Activated CD8-positive, alpha-beta memory T cell treated with anti-CD3 and anti-CD28 coated beads for 24 hours (primary cell): ENCODE data around the gene HOTAIR.

Experiments used
- DNase-seq: peaks from one replicate; pipeline ENCODE4 v3.0.0-alpha.2; 2020

HOTAIR gene

DNA sequence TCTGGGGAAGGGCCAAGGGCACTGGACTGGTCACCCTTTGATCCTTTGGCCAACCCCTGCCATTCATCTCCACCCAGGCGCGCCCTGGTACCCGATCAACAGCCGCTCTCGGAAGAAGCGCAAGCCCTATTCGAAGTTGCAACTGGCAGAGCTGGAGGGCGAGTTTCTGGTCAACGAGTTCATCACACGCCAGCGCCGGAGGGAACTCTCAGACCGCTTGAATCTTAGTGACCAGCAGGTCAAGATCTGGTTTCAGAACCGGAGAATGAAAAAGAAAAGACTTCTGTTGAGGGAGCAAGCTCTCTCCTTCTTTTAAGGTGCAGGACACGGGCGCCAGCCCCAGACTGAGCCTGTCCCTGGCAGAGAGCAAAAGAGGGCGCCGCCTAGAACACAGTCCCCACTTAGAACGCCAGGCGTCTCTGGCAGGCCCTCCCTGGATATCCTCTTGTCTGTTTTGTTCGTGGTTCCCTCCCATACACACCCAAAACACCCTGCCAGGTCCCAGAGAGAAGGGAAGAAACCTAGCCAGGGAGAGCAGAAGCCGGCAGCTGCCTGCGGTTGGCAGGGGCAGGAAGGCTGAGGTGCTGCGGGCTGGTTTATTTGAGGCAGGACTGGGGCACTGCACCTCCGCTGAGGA lies 18.4 kb downstream of the HOTAIR start:
- DNase-seq = no peak

DNA sequence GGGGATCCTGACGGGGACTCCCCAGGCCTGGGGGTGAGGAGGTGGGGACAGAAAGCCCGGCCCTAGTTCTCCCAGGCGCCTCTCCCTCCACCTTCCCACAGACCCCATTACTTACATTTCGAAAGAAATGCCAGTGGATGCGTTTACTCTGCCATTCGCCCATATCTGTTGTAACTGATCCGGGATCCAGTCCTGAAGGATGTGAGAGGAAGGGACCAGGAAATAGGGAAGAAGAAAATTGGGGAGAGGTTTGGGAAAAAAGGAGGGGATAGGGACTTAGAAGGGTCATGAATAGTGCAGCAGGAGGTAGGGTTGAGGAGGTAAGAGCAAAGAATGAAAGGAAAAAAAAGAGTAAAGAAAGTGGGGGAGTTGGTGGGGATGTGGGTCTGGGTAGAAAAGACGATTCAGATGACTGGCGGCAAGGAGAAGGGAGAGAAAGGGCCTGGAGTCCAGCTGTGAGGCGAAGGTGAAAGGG lies 18.9 kb downstream of the HOTAIR start:
- no peak for DNase-seq

DNA sequence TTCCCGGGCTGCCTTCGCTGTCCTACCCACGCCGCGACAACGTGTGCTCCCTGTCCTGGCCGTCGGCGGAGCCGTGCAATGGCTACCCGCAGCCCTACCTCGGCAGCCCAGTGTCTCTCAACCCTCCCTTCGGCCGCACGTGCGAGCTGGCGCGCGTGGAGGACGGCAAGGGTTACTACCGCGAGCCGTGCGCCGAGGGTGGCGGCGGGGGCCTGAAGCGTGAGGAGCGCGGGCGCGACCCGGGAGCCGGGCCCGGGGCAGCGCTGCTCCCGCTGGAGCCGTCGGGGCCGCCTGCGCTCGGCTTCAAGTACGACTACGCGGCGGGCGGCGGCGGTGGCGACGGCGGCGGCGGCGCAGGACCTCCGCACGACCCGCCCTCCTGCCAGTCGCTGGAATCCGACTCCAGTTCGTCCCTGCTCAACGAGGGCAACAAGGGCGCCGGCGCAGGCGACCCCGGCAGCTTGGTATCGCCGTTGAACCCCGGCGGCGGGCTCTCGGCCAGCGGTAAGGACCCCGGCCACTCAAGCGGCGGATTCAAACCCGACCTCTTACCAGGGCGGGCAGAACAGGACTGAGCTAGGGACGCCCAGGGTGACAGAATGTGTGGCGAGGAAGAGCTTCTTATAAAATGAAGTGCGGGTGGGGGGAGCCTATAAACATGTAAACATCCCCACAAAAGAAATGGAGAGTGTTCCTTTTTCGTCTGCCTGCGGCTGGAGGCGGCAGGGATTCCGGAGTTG lies 19.5 kb downstream of the HOTAIR start:
- no peak for DNase-seq

DNA sequence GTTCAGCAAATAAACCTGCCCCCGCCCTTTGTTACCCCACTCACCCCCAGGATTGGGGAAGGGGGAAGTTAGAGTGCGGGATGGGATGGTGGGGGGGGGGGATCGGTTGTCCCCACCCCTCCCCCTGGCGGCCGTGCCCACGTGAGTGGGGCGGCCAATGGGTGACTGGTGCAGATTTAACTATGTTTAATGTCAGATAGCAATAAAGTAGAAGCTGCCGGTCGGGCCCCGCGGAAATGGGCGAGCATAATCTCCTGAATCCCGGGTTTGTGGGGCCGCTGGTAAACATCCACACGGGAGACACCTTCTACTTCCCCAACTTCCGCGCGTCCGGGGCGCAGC lies 20.1 kb downstream of the HOTAIR start, which contains the start of gene HOXC12:
HOXC12 (plus strand) TSS at position 210 of the 342 bp plus-strand sequence; CDS start at position 237, 27 bp downstream.
- no peak for DNase-seq

DNA sequence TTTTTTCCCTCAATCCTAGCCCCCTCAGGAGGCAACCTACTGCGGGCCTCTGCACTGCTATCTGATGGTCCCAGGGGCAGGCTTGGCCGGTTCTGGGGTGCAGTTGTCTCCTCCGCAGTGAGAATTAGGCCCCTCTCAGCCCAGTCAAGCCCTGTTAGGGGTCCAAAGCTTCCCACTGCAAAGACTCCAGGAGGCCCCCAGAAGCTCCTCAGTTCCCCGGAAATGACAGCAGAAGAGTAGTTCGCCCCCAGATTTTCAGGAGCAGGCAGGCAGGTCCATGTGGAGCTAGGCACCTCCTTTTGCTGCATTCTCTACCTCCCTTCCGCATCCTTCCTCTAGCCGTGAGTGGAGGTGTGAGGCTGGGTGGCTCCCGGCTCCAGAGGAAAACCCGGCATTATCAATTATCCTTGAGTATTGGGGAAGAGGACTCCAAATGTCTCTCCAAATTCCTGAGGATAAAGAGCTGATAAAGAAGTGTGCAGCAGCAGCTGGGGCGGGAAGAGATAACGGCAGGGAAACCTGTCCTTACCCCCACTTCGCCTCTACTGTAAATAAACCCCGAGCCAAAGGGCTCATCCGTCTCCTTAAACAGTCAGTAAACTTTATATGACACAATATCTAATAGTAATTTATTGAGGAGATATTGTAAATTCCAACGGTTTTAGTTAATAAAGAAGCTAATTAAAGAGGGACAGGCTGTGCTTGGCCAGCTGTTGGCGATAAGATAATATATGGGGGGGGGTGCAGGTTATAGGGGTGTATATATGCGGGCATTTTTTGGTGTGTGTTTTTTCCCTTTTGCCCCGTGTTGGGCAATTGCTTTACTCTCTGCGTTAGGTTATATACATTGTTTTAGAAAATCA lies 20.7 kb downstream of the HOTAIR start:
- no peak for DNase-seq

DNA sequence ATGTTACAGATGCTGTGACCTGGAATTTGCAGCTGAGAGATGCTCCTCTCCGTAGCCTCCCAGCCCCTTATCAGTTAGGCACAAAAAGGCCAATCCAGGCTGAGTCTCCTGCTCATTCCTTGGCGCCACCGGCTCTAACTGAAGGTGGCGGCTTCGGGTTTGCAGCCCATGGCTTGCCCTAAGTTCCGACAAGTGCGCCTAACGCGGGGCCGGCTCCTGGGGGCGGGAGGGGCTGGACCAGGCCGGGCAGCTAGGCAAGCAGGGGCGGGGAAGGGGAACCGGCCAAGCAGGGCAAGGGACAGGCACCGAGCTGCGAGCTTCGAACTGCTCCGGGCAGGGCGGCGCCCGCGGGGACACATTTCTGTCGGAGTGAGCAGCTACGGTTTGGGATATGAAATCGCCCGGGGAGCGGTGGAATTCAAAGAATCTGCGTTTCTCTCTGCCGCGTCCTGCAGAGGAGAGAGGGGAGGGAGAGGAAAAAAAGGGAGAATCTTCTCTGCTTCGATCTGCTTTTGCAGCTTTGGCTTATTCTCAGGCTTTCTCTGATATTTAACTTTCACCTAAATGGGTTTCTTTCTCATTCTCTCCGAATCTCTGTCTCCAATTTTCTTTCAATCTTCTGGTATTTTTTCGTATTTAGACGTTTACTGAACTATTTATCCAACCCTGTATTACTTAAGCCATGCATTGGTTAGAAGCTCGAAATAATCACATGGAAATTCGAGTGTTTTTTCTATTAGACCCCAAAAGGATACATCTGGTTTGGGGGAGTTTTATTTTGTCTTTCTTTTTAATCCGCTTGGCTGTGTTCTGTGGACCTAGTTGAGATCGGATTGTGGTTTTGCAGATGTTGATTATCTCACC lies 21.7 kb downstream of the HOTAIR start:
- DNase-seq = no peak

DNA sequence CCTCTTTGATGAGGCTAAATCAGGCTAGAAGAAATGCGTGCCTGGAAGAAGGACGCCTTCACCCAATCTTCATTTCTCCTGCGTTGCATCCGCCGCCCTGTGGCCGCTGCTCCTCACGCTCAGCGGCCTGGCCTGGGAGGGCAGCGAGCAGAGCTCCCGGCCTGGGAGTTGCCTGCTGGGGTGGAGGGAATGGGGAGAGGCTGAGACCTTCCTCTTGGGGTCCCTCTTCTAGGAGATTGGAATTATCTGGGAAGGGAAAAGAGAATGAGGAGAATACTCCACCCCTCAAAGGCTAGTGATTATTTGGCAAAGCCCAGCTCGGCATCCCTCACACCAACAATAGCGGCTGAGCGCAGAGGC lies 22.4 kb downstream of the HOTAIR start:
- no peak for DNase-seq

DNA sequence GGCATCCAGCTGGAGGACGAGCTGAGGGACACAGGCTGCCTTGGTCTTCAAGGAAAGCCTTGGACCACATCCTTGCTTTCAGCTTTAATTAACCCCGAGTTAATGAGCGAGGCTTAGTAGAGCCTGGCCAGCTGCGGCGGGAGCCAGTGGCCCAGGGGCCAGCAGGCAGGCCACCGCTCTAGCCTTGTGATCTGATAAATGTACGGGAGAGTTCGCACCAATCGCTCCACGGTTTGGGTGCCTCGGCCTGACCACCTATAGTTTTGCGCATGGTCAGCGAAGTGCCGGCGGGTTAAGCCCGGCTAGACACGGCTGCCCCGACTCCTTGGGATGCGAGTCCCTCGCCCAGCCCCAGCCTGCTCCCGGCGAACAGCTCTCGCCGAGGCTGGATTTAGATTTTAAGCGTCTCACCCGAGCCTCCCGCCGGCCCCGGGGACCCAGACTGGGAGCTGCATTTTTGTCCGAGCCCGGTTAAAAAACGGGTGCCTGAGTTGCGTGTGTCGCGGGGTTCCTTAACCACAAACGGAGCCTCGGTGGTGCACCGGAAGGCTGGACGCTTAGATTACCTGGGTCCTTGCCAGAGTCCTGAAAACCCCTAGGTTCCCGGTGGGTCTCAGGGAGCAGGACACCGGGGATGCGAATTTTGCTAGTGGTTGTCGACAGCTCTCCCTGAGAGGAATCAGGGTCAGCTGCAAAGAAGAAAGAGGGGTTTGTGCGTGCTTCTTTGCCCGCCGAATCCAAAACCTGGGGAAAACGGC lies 23.0 kb downstream of the HOTAIR start:
- DNase-seq = no peak

DNA sequence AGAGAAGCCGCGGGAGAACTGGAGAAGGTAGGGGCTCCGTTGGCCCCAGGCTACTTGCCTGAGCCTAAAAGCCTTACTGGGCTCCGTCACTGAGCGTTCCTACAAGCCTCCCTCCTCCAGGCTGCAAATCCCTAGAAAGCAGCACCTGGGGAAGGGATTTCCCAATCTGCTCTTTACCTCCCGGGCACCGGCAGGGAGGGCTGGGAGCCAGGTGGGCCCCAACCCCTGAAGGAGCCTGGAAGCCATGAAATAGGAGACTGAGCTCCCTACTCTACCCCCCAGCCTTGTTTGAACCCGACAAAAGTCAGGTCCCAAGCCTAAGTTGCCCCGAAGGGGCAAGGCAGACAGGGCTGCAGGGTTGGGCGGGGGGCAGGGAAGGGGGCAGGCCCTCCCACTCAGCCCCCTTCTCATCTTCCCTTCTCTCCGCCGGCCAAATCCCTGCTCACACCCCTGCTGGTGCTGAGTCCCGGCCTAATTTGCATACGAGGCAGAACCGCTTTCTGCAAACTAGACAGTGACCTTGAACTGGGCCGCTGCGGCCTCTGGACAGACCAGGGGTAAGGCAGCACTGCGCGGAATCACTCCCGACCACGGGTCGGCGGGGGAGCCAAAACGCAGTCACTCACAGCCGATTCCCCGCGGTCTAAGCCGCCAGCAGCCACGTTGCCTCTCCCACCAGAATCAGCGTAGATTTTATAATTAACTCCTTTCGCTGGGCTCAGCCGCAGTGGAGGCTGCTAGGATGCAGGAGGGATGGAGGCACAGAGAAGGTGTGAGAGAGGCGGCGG lies 23.8 kb downstream of the HOTAIR start:
- DNase-seq = no peak

DNA sequence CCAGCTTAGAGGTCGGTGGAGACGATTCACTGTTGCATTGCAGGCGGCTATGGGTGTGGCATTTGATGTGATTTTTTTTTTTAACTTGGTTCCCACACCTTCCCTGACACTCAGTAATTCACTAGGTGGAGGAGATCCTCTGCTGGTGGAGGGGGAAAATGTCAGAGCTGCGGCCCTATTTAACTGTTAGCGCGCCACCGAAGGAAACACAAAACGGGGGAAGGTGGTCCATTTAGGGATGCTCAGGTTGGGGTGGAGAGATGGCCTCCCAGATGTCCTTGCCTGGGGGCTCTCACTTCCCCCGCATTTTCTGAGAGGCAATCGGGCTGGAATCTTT lies 24.3 kb downstream of the HOTAIR start:
- DNase-seq = no peak

DNA sequence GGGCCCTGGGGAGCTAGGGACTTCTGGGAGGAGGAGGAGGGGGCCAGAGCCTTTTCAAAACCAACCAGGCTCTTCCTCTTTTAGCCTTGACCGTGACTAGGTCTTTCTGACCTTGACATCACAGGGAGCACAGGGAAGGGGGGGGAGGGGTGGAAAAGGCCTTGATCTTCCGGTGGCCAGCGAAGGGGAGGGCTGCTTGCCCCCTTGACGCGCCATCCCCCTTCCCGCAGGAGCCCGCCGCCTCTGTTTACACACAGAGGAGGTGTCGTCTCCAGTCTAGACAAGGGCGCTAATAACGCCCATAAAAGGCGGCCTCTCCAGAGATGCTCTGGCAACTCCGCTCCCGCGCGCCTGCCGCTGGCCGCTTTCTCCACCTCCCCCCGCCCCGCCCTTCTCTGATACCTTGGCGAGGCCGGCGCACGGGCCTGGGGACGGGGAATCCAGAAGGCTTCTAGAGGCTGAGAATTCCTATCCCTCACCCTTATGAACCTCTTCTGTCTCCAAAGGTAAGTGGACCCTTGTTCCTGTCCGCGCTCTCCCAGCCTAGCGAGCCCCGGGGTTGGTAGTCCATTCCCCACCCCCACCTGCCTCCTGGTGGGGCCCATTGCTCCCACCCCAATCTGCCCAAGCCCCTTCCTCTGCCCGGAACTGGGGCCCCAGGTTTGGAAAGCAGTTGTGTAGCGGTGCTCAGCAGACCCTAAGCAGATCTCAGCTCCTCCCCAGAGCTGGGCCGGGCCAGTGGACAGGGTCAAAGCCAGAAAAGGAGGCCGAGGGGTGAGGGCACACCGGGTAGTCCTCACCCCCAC lies 24.9 kb downstream of the HOTAIR start:
- DNase-seq = no peak

DNA sequence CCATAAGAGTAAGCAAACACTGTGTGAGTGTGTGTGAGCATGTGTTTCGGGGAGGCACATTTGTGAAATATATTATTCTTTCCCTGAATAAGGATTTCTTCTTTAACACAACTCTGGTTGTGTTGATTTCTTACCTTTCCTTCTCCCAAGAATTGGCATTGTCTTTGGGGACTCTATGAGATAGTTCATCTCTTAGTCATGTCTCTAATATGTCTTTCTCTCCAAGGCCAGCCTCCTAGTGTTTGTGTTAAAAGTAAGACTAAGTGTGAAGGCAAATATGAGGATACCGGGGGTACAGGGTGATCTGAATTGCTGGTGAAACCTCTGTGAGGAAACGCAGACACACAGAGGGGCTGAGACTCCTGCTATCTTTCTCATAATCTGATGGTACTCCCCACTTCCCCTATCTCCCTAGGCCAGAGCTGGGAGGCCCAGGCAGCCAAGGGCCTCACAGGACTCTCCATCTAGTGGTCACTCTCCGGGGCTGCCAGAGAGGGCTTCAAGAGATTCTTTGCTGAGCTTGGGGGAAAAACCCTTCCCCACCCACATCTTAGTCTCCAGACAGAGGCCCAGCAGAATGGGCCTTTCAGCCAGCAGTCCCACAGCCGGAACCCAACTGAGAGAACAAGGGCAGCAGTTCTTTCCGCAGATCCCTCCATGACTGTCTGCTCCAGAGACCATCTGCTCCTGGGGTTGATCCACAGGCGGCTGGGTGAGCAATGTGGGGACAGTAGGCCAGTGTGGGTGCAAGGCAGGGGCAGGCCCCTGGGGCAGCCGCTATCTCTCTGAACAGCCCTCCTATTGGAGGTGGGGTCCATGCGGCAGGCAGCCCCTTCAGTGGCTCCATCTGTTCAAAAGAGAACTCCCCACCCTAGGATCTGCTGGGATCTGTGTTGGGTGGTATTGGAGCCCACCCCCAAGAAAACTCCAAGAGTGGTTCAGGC lies 25.8 kb downstream of the HOTAIR start:
- DNase-seq = no peak

DNA sequence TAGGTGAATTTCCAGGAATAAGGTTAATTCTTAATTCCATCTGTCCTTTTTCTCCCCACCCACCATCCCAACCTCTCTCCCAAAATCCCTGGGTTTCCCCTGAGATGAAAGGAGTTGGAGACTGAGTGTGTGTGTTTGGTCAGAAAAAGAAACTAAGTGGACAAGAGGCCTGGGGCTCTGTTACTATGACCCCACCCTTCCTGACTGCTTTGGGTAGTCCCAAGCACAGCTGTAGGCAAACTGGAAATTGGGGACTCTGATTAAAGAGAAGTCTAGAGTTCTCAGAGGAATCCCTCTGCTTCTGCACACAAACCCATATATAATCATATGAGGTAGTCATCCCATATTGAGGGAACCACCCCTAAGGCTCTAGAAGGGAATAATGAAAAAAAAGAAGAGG lies 27.0 kb downstream of the HOTAIR start:
- DNase-seq = no peak

DNA sequence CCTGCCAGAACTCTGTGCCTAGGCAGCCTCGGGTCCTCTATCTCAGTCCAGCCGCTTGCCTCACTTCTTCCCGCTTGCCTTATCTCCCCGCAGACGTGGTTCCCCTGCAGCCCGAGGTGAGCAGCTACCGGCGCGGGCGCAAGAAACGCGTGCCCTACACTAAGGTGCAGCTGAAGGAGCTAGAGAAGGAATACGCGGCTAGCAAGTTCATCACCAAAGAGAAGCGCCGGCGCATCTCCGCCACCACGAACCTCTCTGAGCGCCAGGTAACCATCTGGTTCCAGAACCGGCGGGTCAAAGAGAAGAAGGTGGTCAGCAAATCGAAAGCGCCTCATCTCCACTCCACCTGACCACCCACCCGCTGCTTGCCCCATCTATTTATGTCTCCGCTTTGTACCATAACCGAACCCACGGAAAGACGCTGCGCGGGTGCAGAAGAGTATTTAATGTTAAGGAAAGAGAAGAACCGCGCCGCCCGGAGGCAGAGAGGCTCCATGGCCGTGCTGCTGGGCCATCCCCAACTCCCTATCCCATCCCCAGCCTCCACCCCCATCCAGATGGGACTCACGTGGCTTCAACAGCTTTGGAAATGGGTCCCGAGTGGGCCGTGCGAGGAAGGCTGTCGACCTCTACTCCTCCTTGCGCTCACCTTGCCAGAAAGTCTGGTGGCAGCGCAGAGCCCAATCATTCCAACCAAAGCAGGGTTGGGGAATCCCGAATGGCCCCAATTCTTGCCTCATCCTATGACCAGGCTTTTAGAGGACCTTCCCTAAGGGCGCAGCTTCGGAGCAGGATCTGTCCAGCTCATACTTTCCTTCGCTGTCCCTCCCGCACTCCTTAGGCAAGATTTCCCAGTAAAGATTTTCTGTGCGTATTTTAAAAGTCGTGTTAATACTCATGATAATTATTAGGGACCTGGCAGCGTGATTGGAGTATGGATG lies 29.6 kb downstream of the HOTAIR start:
- peak; percentile 48 for DNase-seq

DNA sequence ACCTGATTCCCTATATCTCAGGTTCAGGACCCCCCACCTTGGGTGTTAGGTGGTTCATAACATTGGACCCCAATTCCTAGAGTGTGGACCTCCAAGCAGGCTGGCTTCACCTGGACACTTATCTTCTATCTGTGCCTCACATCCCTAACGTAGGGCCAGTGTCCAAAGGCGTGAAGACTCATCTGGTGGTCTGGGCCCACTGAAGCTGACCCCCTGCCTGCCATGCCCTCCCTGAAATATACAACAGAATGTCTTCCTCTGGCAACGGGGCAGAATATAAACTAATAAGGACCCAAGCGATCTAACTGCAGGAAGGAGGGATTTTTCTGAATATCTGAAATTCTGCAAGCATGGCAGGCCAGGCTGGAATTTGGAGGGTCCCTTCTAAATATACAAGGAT lies 30.5 kb downstream of the HOTAIR start:
- no peak for DNase-seq

DNA sequence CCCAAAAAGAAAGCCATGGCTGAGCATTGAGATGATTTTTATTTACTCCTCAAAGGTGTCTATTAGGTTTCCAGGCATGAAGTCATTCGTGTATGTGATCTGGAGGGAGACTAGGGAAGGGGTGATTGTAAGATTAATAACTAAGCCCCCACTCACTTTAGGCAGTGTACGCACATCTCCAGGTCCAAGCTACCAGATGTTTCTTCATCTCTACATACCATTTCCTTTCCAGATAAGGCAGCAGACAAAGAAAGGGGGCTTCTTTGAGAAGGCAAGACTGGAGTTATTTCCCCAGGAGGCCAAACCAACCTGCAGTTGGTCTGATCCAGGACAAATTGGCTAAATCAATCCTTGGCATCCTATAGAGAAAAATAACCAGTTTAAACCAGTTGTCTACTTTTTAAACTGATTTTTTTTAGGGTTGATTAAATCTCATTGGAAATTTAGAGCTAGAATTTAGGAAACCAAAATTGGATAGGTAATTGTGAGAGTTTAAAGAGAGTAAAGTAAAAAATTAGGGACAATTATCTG lies 32.2 kb downstream of the HOTAIR start:
- DNase-seq = no peak

DNA sequence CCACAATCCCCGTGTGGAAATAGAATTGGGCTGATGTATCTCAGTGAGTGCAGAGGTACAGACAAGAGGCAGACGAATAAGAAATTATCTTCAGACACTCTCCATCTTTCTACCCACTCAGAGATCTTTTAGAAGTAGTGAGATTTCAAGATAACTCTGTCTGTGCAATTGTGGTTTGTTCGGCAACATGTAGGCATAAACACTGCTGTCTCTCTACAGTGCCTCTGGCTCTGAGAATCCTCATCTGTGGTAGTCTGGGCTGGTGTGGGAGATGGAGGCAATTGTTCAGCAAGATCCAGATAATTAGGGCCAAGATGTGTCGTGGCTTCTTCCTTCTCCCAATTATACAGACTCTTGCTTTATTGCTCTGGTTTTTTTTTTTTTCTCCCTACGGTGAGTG lies 33.0 kb downstream of the HOTAIR start:
- DNase-seq = no peak

DNA sequence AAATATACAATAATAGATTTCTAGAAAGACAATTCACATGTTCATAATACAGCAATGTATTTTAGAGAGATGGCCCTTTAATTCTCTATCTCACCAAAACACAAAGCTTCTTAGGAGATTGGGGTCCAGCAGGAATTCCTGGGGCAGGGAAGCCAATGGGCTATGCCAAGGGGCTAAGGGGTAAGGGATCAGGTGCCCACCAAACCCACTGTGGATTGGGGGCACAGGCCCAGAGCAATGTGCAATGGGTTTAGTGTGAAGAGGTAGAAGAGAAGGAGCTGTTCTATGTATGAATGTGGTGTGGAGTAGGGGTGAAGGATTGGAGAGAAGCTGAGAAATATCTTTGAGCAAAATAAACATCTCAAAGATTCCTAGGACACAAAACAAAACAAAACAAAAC lies 33.6 kb downstream of the HOTAIR start:
- DNase-seq = no peak
